Measurements from ENCODE around the gene MED20. TPM values are rescaled to one million over a fixed set of nuclear protein-coding genes. Genes with fewer than 3 reads are reported as not detected.
A peak's percentile ranks its signal among the peaks of the same experiment; 100 is the strongest.

MED20 gene
- total RNA-seq, 5 donors from 2014 or later (not counting 1 experiment from before 2014, with no cell fraction given), result 5.4 to 12.1 (median 11.1) TPM

- H3K27me3 Mint-ChIP-seq, result no peaks in the 10 kb centered on the region
- peak overlapping the region; percentile 89 to 92 for H3K27ac Mint-ChIP-seq
- DNase-seq (no peak), ATAC-seq (replicated peaks in 1 of 4) (peak in 1 of 4 experiments; percentile 3)
- no peaks in the 10 kb centered on the region for H3K9me3 Mint-ChIP-seq
- no peaks in the 10 kb centered on the region for H3K9me3 ChIP-seq
- peaks cover 50 to 72% of the 10 kb centered on the region in 2 experiments for H3K4me1 ChIP-seq (ENCODE audit: control insufficient read depth in 1 of 2, extremely low read depth in 1 of 2, insufficient read depth in 2 of 2, low read length in 2 of 2)
- peaks cover 68 to 86% (median 77%) of the 10 kb centered on the region in 3 donors for H3K4me1 Mint-ChIP-seq
- H3K36me3 Mint-ChIP-seq, result peaks cover 39% of the 10 kb centered on the region
- 27% methylated on average over 6 of the region's 8 CpGs for WGBS (ENCODE audit: insufficient coverage)
- H3K27me3 ChIP-seq (replicated peaks in 1 of 2; ENCODE audit: control insufficient read depth in 2 of 2, extremely low read depth in 1 of 2, insufficient read depth in 2 of 2, low read length in 1 of 2), result no peaks in the 10 kb centered on the region
- H3K36me3 ChIP-seq (ENCODE audit: control insufficient read depth in 2 of 2, extremely low read depth in 1 of 2, insufficient read depth in 1 of 2, low read length in 1 of 2), result peaks cover 12 to 60% of the 10 kb centered on the region in 2 donors
- ChIA-PET POLR2A (interaction anchor here (0.7 to 1.3 kb wide), 3 partner anchors 8 to 14 kb away, joined by 3 to 4 read pairs (median 3); partner anchors contain the start of genes BYSL (in 1 of the 2) and MED20 (in 1 of the 2)), CTCF (interaction anchor here (0.9 to 3.8 kb wide), 3 partner anchors 14 to 109 kb away, joined by 3 to 23 read pairs (median 15); partner anchors contain the start of genes BYSL (in 1 of the 2) and MED20 (in 1 of the 2))
- H3K4me3 ChIP-seq (ENCODE audit: control insufficient read depth in 1 of 2, extremely low read depth in 1 of 2, low read length in 1 of 2), result peak overlapping the region; percentile 5 to 35
- peak overlapping the region; percentile 50 for H3K27ac ChIP-seq (ENCODE audit: low read length)
- peak overlapping the region; percentile 58 to 93 (median 66) for H3K4me3 Mint-ChIP-seq
Measured at GRCh38 chr6:41935685-41936072, 14.7 kb upstream of the MED20 start.

GRCh38 chr6:41935193-41935574 is 14.2 kb upstream of the MED20 start:
- no peaks in the 10 kb centered on the region for H3K9me3 ChIP-seq
- ATAC-seq (replicated peaks in 1 of 4), result no peak
- peak overlapping the region; percentile 72 to 89 for H3K27ac Mint-ChIP-seq
- DNase-seq, result no peak
- peaks cover 64 to 81% (median 72%) of the 10 kb centered on the region in 3 donors for H3K4me1 Mint-ChIP-seq
- H3K9me3 Mint-ChIP-seq, result no peaks in the 10 kb centered on the region
- H3K27ac ChIP-seq (ENCODE audit: low read length), result peak overlapping the region; percentile 50
- ChIA-PET POLR2A (interaction anchor here (0.7 to 1.3 kb wide), 2 partner anchors 9 to 14 kb away, joined by 3 to 4 read pairs; partner anchors contain the start of genes BYSL (in 1 of the 2) and MED20 (in 1 of the 2)), CTCF (interaction anchor here (0.5 to 3.8 kb wide), 4 partner anchors 9 to 115 kb away, joined by 5 to 23 read pairs (median 11); partner anchors contain the start of genes BYSL (in 1 of the 2), MED20 (in 1 of the 2) and TAF8 (in 1 of the 2))
- H3K4me1 ChIP-seq (ENCODE audit: control insufficient read depth in 1 of 2, extremely low read depth in 1 of 2, insufficient read depth in 2 of 2, low read length in 2 of 2), result peaks cover 47 to 67% of the 10 kb centered on the region in 2 experiments
- no peaks in the 10 kb centered on the region for H3K27me3 Mint-ChIP-seq
- no peak overlapping the region for H3K4me3 ChIP-seq (ENCODE audit: control insufficient read depth in 1 of 2, extremely low read depth in 1 of 2, low read length in 1 of 2)
- 20% methylated on average over 1 of the region's 1 CpG for WGBS (ENCODE audit: insufficient coverage)
- H3K27me3 ChIP-seq (replicated peaks in 1 of 2; ENCODE audit: control insufficient read depth in 2 of 2, extremely low read depth in 1 of 2, insufficient read depth in 2 of 2, low read length in 1 of 2), result no peaks in the 10 kb centered on the region
- H3K36me3 ChIP-seq (ENCODE audit: control insufficient read depth in 2 of 2, extremely low read depth in 1 of 2, insufficient read depth in 1 of 2, low read length in 1 of 2), result peaks cover 12 to 64% of the 10 kb centered on the region in 2 donors
- peak overlapping the region in 1 of 3 donors; percentile 93 for H3K4me3 Mint-ChIP-seq
- H3K36me3 Mint-ChIP-seq, result peaks cover 39% of the 10 kb centered on the region

- Mint-ChIP-seq H3K4me3 (peak overlapping the region in 1 of 3 donors; percentile 93), H3K27ac (peak overlapping the region; percentile 72 to 89)
Measured at GRCh38 chr6:41934278-41935192, 13.6 kb upstream of the MED20 start.

GRCh38 chr6:41932378-41932777 is 11.4 kb upstream of the MED20 start:
- peaks cover 25 to 42% of the 10 kb centered on the region in 2 experiments for H3K4me1 ChIP-seq (ENCODE audit: control insufficient read depth in 1 of 2, extremely low read depth in 1 of 2, insufficient read depth in 2 of 2, low read length in 2 of 2)
- no peak overlapping the region for H3K4me3 Mint-ChIP-seq
- ChIA-PET CTCF (interaction anchor here (0.6 to 1.2 kb wide), 2 partner anchors 11 to 69 kb away, joined by 5 to 8 read pairs; partner anchors contain the start of genes BYSL (in 1 of the 2) and MED20 (in 1 of the 2)), POLR2A (interaction anchor here in 1 of 2 donors (1.2 kb wide), 1 partner anchor 11 kb away, joined by 3 read pairs; no protein-coding TSS in a partner anchor)
- no peaks in the 10 kb centered on the region for H3K9me3 Mint-ChIP-seq
- no peak for ATAC-seq (replicated peaks in 1 of 4)
- no peak overlapping the region for H3K4me3 ChIP-seq (ENCODE audit: control insufficient read depth in 1 of 2, extremely low read depth in 1 of 2, low read length in 1 of 2)
- no peaks in the 10 kb centered on the region for H3K9me3 ChIP-seq
- H3K4me1 Mint-ChIP-seq, result peaks cover 39 to 53% (median 52%) of the 10 kb centered on the region in 3 donors
- H3K27ac ChIP-seq (ENCODE audit: low read length), result no peak overlapping the region
- peaks cover 8 to 89% of the 10 kb centered on the region in 2 donors for H3K36me3 ChIP-seq (ENCODE audit: control insufficient read depth in 2 of 2, extremely low read depth in 1 of 2, insufficient read depth in 1 of 2, low read length in 1 of 2)
- H3K36me3 Mint-ChIP-seq, result peaks cover 47% of the 10 kb centered on the region
- no peaks in the 10 kb centered on the region for H3K27me3 Mint-ChIP-seq
- no peaks in the 10 kb centered on the region for H3K27me3 ChIP-seq (replicated peaks in 1 of 2; ENCODE audit: control insufficient read depth in 2 of 2, extremely low read depth in 1 of 2, insufficient read depth in 2 of 2, low read length in 1 of 2)
- DNase-seq, result no peak
- H3K27ac Mint-ChIP-seq, result peak overlapping the region in 1 of 2 donors; percentile 30
- 96% methylated on average over 15 of the region's 15 CpGs for WGBS (ENCODE audit: insufficient coverage)

More at GRCh38 chr6:41934278-41935192, 13.6 kb upstream of the MED20 start:
- ChIA-PET CTCF (interaction anchor here (0.5 to 2.5 kb wide), 8 partner anchors 9 to 514 kb away, joined by 3 to 23 read pairs (median 4); partner anchors contain the start of genes BYSL (in 1 of the 2), MED20 (in 1 of the 2) and TAF8 (in 1 of the 2)), POLR2A (interaction anchor here (0.6 to 1.3 kb wide), 3 partner anchors 10 to 46 kb away, joined by 3 to 6 read pairs (median 4); partner anchors contain the start of genes BYSL (in 1 of the 2) and MED20 (in 1 of the 2))
- peak overlapping the region; percentile 50 for H3K27ac ChIP-seq (ENCODE audit: low read length)
- ATAC-seq (replicated peaks in 1 of 4) (no peak), DNase-seq (no peak)
- no CpG with 5 or more reads among the region's 7 CpGs for WGBS (ENCODE audit: insufficient coverage)
- peaks cover 8 to 71% of the 10 kb centered on the region in 2 donors for H3K36me3 ChIP-seq (ENCODE audit: control insufficient read depth in 2 of 2, extremely low read depth in 1 of 2, insufficient read depth in 1 of 2, low read length in 1 of 2)
- Mint-ChIP-seq H3K4me1 (peaks cover 58 to 75% (median 66%) of the 10 kb centered on the region in 3 donors), H3K27me3 (no peaks in the 10 kb centered on the region), H3K36me3 (peaks cover 40% of the 10 kb centered on the region), H3K9me3 (no peaks in the 10 kb centered on the region)
- H3K4me1 ChIP-seq (ENCODE audit: control insufficient read depth in 1 of 2, extremely low read depth in 1 of 2, insufficient read depth in 2 of 2, low read length in 2 of 2), result peaks cover 40 to 61% of the 10 kb centered on the region in 2 experiments
- no peaks in the 10 kb centered on the region for H3K27me3 ChIP-seq (replicated peaks in 1 of 2; ENCODE audit: control insufficient read depth in 2 of 2, extremely low read depth in 1 of 2, insufficient read depth in 2 of 2, low read length in 1 of 2)
- no peak overlapping the region for H3K4me3 ChIP-seq (ENCODE audit: control insufficient read depth in 1 of 2, extremely low read depth in 1 of 2, low read length in 1 of 2)
- no peaks in the 10 kb centered on the region for H3K9me3 ChIP-seq

- Histone ChIP-seq H3K27me3 (replicated peaks in 1 of 2; ENCODE audit: control insufficient read depth in 2 of 2, extremely low read depth in 1 of 2, insufficient read depth in 2 of 2, low read length in 1 of 2) (no peaks in the 10 kb centered on the region), H3K4me1 (ENCODE audit: control insufficient read depth in 1 of 2, extremely low read depth in 1 of 2, insufficient read depth in 2 of 2, low read length in 2 of 2) (peaks cover 19 to 38% of the 10 kb centered on the region in 2 experiments), H3K9me3 (no peaks in the 10 kb centered on the region), H3K36me3 (ENCODE audit: control insufficient read depth in 2 of 2, extremely low read depth in 1 of 2, insufficient read depth in 1 of 2, low read length in 1 of 2) (peaks cover 8 to 84% of the 10 kb centered on the region in 2 donors), H3K27ac (ENCODE audit: low read length) (no peak overlapping the region), H3K4me3 (ENCODE audit: control insufficient read depth in 1 of 2, extremely low read depth in 1 of 2, low read length in 1 of 2) (no peak overlapping the region)
- POLR2A ChIA-PET, result no interaction called here
- peaks cover 33 to 49% (median 47%) of the 10 kb centered on the region in 3 donors for H3K4me1 Mint-ChIP-seq
- H3K27ac Mint-ChIP-seq, result peak overlapping the region; percentile 11 to 30
- H3K36me3 Mint-ChIP-seq, result peaks cover 47% of the 10 kb centered on the region
- ATAC-seq (replicated peaks in 1 of 4) (no peak), DNase-seq (no peak)
- no peaks in the 10 kb centered on the region for H3K27me3 Mint-ChIP-seq
- no peaks in the 10 kb centered on the region for H3K9me3 Mint-ChIP-seq
- no peak overlapping the region for H3K4me3 Mint-ChIP-seq
- 52% methylated on average over 2 of the region's 2 CpGs for WGBS (ENCODE audit: insufficient coverage)
- CTCF ChIA-PET, result interaction anchor here (0.6 to 1.2 kb wide), 2 partner anchors 10 to 70 kb away, joined by 5 to 8 read pairs; partner anchors contain the start of genes BYSL (in 1 of the 2) and MED20 (in 1 of the 2)
Measured at GRCh38 chr6:41931792-41932191, 10.9 kb upstream of the MED20 start.

Measured in T-cell (primary cell).